CD4-positive, alpha-beta memory T cell (primary cell): Measurements from ENCODE around the gene FNDC1. TPM values are rescaled to one million over a fixed set of nuclear protein-coding genes. Genes with fewer than 3 reads are reported as not detected.
A peak's percentile ranks its signal among the peaks of the same experiment; 100 is the strongest.

Experiments used
- CTCF ChIA-PET: fragments of 350-600 bp; sonication (Branson Sonifier 250); formaldehyde crosslinking; loops from one replicate; lab custom pipeline; 2021; ENCODE audit warnings: inconsistent platforms; ENCODE audit not compliant: partially characterized antibody; lab: Charles Lee
- POLR2A ChIA-PET: fragments of 350-600 bp; sonication (Branson Sonifier 250); formaldehyde crosslinking; loops from one replicate; lab custom pipeline; 2021; ENCODE audit not compliant: partially characterized antibody; lab: Charles Lee
- DNase-seq, 5 donors: peaks; one replicate each; pipeline versions ENCODE4 v3.0.0 to v3.0.0-alpha.2; 2020 to 2022; ENCODE audit warnings: mixed read lengths in 1 of 5
- H3K27ac ChIP-seq: one replicate; pipeline ENCODE4 v1.7.0; 2013; ENCODE audit warnings: low read depth, low read length
- H3K27me3 ChIP-seq: 2 replicates; pipeline ENCODE4 v1.7.0; 2013; ENCODE audit warnings: mild to moderate bottlenecking, low read length, moderate library complexity; ENCODE audit not compliant: insufficient read depth
- H3K36me3 ChIP-seq: 2 replicates; pipeline ENCODE4 v1.7.0; 2013; ENCODE audit warnings: mild to moderate bottlenecking, low read length, moderate library complexity; ENCODE audit not compliant: insufficient read depth
- H3K4me1 ChIP-seq: 2 replicates; pipeline ENCODE4 v1.7.0; 2013; ENCODE audit warnings: mild to moderate bottlenecking, low read length, moderate library complexity; ENCODE audit not compliant: insufficient read depth
- H3K4me3 ChIP-seq, 2 donors: one replicate each; pipeline ENCODE4 v1.7.0; 2013; ENCODE audit warnings: low read length in 2 of 2, mild to moderate bottlenecking in 1 of 2
- H3K9me3 ChIP-seq, 2 donors: one replicate each; pipeline ENCODE4 v1.7.0; 2013; ENCODE audit warnings: low read length in 2 of 2, control low read depth in 1 of 2; ENCODE audit not compliant: control insufficient read depth in 1 of 2
- H3K27ac Mint-ChIP-seq, 7 donors: one replicate each; pipeline ENCODE4 v1.8.0; 2020 to 2021; ENCODE audit warnings: mixed read lengths in 7 of 7, mild to moderate bottlenecking in 6 of 7, inconsistent platforms in 3 of 7, moderate library complexity in 3 of 7
- H3K27me3 Mint-ChIP-seq, 2 donors: one replicate each; pipeline ENCODE4 v1.8.0; 2020 to 2021; ENCODE audit warnings: mixed read lengths in 2 of 2
- H3K36me3 Mint-ChIP-seq, 2 donors: one replicate each; pipeline ENCODE4 v1.8.0; 2020 to 2021; ENCODE audit warnings: mixed read lengths in 2 of 2, inconsistent platforms in 1 of 2, mild to moderate bottlenecking in 1 of 2
- H3K4me1 Mint-ChIP-seq, 4 donors: one replicate each; pipeline ENCODE4 v1.8.0; 2020 to 2021; ENCODE audit warnings: mixed read lengths in 4 of 4, mild to moderate bottlenecking in 1 of 4
- H3K4me3 Mint-ChIP-seq, 8 donors: one replicate each; pipeline ENCODE4 v1.8.0; 2020 to 2021; ENCODE audit warnings: mixed read lengths in 8 of 8, mild to moderate bottlenecking in 7 of 8, moderate library complexity in 6 of 8, inconsistent platforms in 3 of 8
- H3K9me3 Mint-ChIP-seq, 8 donors: one replicate each; pipeline ENCODE4 v1.8.0; 2020 to 2021; ENCODE audit warnings: mixed read lengths in 8 of 8, mild to moderate bottlenecking in 5 of 8, inconsistent platforms in 3 of 8, moderate library complexity in 1 of 8
- intact Hi-C: fragments of 100-400 bp; cut with micrococcal nuclease; formaldehyde crosslinking; loops from one replicate; pipeline ENCODE4 v1.15.1; 2023
- polyA plus RNA-seq, 2 donors: library from polyadenylated mRNA; unstranded; fragments of 300-500 nt; fragmentation: Illumina TruSeq; gene quantifications; one replicate each; pipeline ENCODE4 v1.2.3, GENCODE V29; 2021
- total RNA-seq, 2 experiments: library from RNA; stranded (reverse); gene quantifications; one replicate each; pipeline ENCODE4 v1.2.3, GENCODE V29; 2021

The FNDC1 gene
- total and polyA plus RNA-seq, 4 experiments from 2014 or later, result 0.08 TPM; not detected in 3

DNA sequence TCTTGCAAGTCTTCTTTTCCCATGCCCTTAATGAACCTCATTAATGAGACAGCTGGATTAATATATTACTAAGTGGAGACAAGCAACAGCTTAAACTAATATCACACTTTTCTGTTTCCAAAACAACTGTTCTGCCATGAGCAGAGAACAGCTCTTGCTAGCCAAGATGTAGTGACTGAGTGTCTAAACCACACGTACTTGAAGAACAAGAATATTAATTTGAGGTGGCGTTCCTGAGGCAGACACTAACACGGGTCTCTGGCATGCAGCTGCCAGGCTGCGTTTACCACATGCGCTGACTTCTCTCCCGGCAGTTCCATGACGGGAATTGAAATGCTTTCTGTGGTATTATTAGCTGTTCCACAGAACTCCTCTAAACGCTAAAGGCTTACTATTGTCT, 80.6 kb downstream of the FNDC1 start:
- H3K36me3 Mint-ChIP-seq, result no peaks in the 10 kb centered on the region
- Histone ChIP-seq H3K9me3 (no peaks in the 10 kb centered on the region), H3K36me3 (no peaks in the 10 kb centered on the region), H3K27ac (no peak overlapping the region), H3K27me3 (no peaks in the 10 kb centered on the region), H3K4me3 (no peak overlapping the region), H3K4me1 (no peaks in the 10 kb centered on the region)
- H3K4me3 Mint-ChIP-seq, result no peak overlapping the region
- H3K4me1 Mint-ChIP-seq, result peaks cover 0 to 5% (median 2%) of the 10 kb centered on the region in 4 donors
- H3K27me3 Mint-ChIP-seq, result peaks cover 13 to 20% of the 10 kb centered on the region in 2 donors
- H3K27ac Mint-ChIP-seq, result no peak overlapping the region
- ChIA-PET POLR2A (no interaction called here), CTCF (interaction anchor here (1.3 to 5.1 kb wide), 2 partner anchors 11 to 102 kb away, joined by 3 to 40 read pairs; no protein-coding TSS in a partner anchor)
- DNase-seq, result no peak
- intact Hi-C loops, result loop anchor here (5.0 kb wide), 1 partner anchor 403 kb away; no protein-coding TSS in a partner anchor
- peaks cover 0 to 3% (median 0%) of the 10 kb centered on the region in 8 donors for H3K9me3 Mint-ChIP-seq

DNA sequence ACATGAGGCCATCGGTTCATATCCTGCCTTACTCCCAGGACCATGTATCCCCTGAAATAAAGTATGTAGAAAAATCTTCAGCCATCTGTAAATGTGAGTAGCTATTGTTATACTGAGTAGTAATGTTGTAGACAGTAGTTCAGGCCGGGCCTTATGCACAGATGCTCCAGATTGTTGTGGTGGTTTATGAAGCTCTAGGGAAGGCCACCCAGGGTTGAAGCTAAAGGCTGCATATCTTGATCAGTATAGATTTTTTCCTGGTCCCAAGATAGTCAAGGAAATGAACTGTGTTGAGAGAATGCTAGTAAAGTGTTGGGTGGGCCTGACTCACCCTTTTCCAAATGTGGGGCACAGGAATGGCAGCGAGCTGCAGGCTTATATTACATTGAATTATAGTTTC, 81.4 kb downstream of the FNDC1 start:
- POLR2A ChIA-PET, result no interaction called here

DNA sequence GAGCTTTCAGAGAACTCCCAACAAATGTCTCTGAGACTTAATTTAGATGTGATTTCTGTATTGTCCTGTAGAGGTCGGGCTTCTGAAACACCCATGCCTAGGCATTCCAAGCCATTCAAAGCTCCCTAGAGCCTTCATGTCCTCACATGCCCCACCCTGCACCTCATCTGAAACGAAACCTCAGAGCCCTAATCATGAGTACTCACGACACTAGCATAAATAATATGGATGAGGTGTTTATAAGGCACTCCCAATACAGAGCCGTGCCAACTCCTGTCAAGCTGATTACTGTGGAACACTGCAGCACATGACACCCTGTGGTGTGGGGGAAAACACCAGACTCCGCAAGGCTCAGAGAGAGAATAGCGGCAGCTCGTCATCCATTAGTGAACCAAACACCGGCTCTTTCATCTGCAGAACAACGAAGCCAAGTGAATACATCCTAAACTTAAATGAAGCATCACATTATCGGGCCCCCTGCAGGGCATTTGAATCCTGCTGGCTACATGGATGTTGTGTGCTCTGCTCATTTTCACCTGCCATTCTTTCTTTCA, 83.8 kb downstream of the FNDC1 start:
- H3K27ac ChIP-seq, result no peak overlapping the region
- H3K27me3 Mint-ChIP-seq, result peaks cover 13 to 26% of the 10 kb centered on the region in 2 donors
- H3K4me1 Mint-ChIP-seq, result peaks cover 0 to 5% (median 2%) of the 10 kb centered on the region in 4 donors
- H3K4me3 ChIP-seq, result no peak overlapping the region
- peak in 3 of 5 donors; percentile 3 to 18 (median 7) for DNase-seq
- H3K27me3 ChIP-seq, result no peaks in the 10 kb centered on the region
- H3K36me3 ChIP-seq, result no peaks in the 10 kb centered on the region
- H3K9me3 ChIP-seq, result no peaks in the 10 kb centered on the region
- intact Hi-C loops, result loop anchor here (5.0 kb wide), 1 partner anchor 399 kb away; no protein-coding TSS in a partner anchor
- H3K4me1 ChIP-seq, result no peaks in the 10 kb centered on the region
- H3K36me3 Mint-ChIP-seq, result no peaks in the 10 kb centered on the region
- H3K9me3 Mint-ChIP-seq, result no peaks in the 10 kb centered on the region
- CTCF ChIA-PET, result interaction anchor here (0.8 to 5.1 kb wide), 11 partner anchors 9 to 691 kb away, joined by 3 to 40 read pairs (median 4); no protein-coding TSS in a partner anchor
- no peak overlapping the region for H3K27ac Mint-ChIP-seq
- no peak overlapping the region for H3K4me3 Mint-ChIP-seq
- POLR2A ChIA-PET, result no interaction called here

More for the DNA sequence above, 81.4 kb downstream of the FNDC1 start:
- no peak overlapping the region for H3K27ac ChIP-seq
- no peaks in the 10 kb centered on the region for H3K27me3 ChIP-seq
- DNase-seq, result no peak
- Mint-ChIP-seq H3K27me3 (peaks cover 14 to 22% of the 10 kb centered on the region in 2 donors), H3K4me3 (no peak overlapping the region), H3K27ac (no peak overlapping the region), H3K9me3 (no peaks in the 10 kb centered on the region), H3K4me1 (peaks cover 0 to 5% (median 2%) of the 10 kb centered on the region in 4 donors), H3K36me3 (no peaks in the 10 kb centered on the region)
- CTCF ChIA-PET, result interaction anchor here (0.7 to 5.1 kb wide), 4 partner anchors 8 to 38 kb away, joined by 3 to 40 read pairs (median 4); no protein-coding TSS in a partner anchor
- no peak overlapping the region for H3K4me3 ChIP-seq
- H3K4me1 ChIP-seq, result no peaks in the 10 kb centered on the region
- intact Hi-C loops, result loop anchor here (5.0 kb wide), 1 partner anchor 402 kb away; no protein-coding TSS in a partner anchor
- no peaks in the 10 kb centered on the region for H3K36me3 ChIP-seq
- no peaks in the 10 kb centered on the region for H3K9me3 ChIP-seq

DNA sequence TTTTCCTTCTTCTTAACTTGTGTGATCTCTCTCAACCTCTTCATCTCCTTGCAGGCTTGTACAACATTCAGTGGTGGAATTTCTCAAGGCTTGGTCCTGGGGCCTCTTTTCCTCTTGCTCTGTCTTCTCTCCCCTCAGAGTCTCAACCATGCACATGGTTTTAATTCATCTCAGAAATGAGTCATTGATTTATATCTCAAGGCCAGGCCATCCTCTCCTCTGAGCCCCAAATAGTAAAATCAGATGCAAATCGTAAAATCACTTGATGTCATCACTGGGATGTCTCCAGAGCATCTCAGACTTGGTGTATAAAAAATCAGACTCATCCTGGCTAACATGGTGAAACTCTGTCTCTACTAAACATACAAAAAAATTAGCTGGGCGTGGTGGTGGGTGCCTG, 85.0 kb downstream of the FNDC1 start:
- H3K36me3 Mint-ChIP-seq, result no peaks in the 10 kb centered on the region
- ChIA-PET CTCF (interaction anchor here (4.3 kb wide), 1 partner anchor 401 kb away, joined by 23 read pairs; no protein-coding TSS in a partner anchor), POLR2A (no interaction called here)
- no peak overlapping the region for H3K4me3 ChIP-seq
- H3K27me3 Mint-ChIP-seq, result peaks cover 13 to 25% of the 10 kb centered on the region in 2 donors
- peaks cover 0 to 5% (median 2%) of the 10 kb centered on the region in 4 donors for H3K4me1 Mint-ChIP-seq
- H3K36me3 ChIP-seq, result no peaks in the 10 kb centered on the region
- no peak overlapping the region for H3K4me3 Mint-ChIP-seq
- intact Hi-C loops, result loop anchor here (5.0 kb wide), 1 partner anchor 398 kb away; no protein-coding TSS in a partner anchor
- no peaks in the 10 kb centered on the region for H3K4me1 ChIP-seq
- H3K9me3 ChIP-seq, result no peaks in the 10 kb centered on the region
- no peak overlapping the region for H3K27ac Mint-ChIP-seq
- H3K27me3 ChIP-seq, result no peaks in the 10 kb centered on the region
- H3K27ac ChIP-seq, result no peak overlapping the region
- DNase-seq, result no peak
- H3K9me3 Mint-ChIP-seq, result no peaks in the 10 kb centered on the region

DNA sequence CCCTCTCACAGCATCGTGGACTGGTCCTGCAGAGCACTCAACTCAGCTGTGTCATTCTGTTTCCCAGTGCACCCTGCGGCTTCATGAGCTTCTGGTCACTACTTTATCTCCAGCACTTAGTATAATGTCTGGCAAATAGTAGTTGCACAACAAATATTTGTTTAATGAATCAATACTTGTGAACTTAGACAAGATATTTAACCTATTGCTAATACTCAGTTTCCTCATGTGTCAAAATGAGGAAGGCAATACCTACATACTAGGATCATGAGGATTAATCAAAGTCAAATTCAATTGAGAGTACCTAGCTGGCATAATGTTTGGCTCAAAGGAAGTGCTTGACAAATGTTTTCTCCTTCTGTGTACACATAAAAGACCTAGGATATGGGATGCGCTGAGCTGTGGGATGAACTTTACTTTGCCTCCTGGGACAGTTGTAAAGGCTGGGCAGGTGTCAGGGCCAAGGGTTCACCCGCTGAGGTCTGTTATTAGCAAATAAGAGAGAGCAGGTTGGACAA, 86.3 kb downstream of the FNDC1 start:
- Histone ChIP-seq H3K27ac (no peak overlapping the region), H3K36me3 (no peaks in the 10 kb centered on the region), H3K4me1 (no peaks in the 10 kb centered on the region), H3K9me3 (no peaks in the 10 kb centered on the region), H3K4me3 (no peak overlapping the region), H3K27me3 (no peaks in the 10 kb centered on the region)
- no peak overlapping the region for H3K27ac Mint-ChIP-seq
- peaks cover 12 to 26% of the 10 kb centered on the region in 2 donors for H3K27me3 Mint-ChIP-seq
- H3K9me3 Mint-ChIP-seq, result no peaks in the 10 kb centered on the region
- no peaks in the 10 kb centered on the region for H3K36me3 Mint-ChIP-seq
- no peak overlapping the region for H3K4me3 Mint-ChIP-seq
- ChIA-PET CTCF (interaction anchor here (0.8 to 4.3 kb wide), 3 partner anchors 400 to 1278 kb away, joined by 3 to 23 read pairs (median 3); no protein-coding TSS in a partner anchor), POLR2A (no interaction called here)
- peaks cover 0 to 5% (median 2%) of the 10 kb centered on the region in 4 donors for H3K4me1 Mint-ChIP-seq
- DNase-seq, result no peak
- intact Hi-C loops, result no loop called here

DNA sequence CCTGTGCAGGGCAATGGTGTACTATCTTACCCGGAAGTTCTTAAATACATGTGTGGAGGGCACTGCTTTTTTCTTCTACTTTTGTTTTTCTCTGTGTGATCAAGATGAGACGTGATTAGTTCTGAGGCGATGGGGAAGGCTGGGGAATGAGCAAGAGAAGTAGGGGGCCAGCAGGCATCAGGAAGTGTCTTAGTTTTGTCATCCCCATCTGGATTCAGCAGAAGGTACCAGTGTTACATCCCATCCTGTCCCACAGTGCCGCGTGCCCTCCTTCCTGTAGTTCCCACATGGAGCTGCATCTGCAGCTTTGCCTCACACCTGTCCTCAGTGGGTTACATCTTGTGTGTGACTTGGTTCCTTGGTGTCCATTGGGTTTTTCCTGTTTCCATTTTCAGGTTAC, 86.9 kb downstream of the FNDC1 start:
- H3K4me1 ChIP-seq, result no peaks in the 10 kb centered on the region

DNA sequence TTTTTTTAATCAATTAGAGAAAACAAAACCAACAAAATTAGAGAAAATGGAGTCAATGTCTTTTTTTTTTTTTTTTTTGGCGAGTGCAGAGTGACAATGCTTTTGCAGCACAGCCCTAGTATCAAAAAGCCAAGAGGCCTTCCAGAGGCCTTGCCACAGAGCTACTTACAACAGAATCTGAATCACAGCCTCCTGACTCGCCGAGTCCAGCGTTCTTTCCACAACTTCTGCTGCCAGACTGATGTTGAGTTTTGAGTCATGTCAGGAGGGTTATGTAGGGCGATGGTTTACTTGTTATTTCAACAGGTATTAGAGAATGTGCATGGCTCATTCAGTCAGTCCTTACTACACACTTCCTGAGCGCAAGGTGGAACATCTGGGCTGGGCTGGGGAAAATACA, 88.6 kb downstream of the FNDC1 start:
- H3K27me3 ChIP-seq, result no peaks in the 10 kb centered on the region
- intact Hi-C loops, result no loop called here
- Mint-ChIP-seq H3K27me3 (peaks cover 6 to 16% of the 10 kb centered on the region in 2 donors), H3K36me3 (no peaks in the 10 kb centered on the region), H3K27ac (no peak overlapping the region), H3K9me3 (no peaks in the 10 kb centered on the region), H3K4me1 (peaks cover 0 to 5% (median 2%) of the 10 kb centered on the region in 4 donors), H3K4me3 (no peak overlapping the region)
- no peak overlapping the region for H3K27ac ChIP-seq
- CTCF ChIA-PET, result no interaction called here
- H3K36me3 ChIP-seq, result no peaks in the 10 kb centered on the region
- H3K4me1 ChIP-seq, result no peaks in the 10 kb centered on the region
- no peak overlapping the region for H3K4me3 ChIP-seq
- no peaks in the 10 kb centered on the region for H3K9me3 ChIP-seq
- DNase-seq, result no peak
- POLR2A ChIA-PET, result no interaction called here

More for the DNA sequence above, 86.9 kb downstream of the FNDC1 start:
- no peak overlapping the region for H3K27ac ChIP-seq
- Mint-ChIP-seq H3K9me3 (no peaks in the 10 kb centered on the region), H3K4me1 (peaks cover 0 to 5% (median 2%) of the 10 kb centered on the region in 4 donors), H3K4me3 (no peak overlapping the region), H3K27me3 (peaks cover 10 to 26% of the 10 kb centered on the region in 2 donors), H3K27ac (peak overlapping the region in 1 of 7 donors; percentile 49), H3K36me3 (no peaks in the 10 kb centered on the region)
- intact Hi-C loops, result no loop called here
- H3K27me3 ChIP-seq, result no peaks in the 10 kb centered on the region
- POLR2A ChIA-PET, result no interaction called here
- DNase-seq, result no peak
- H3K4me3 ChIP-seq, result no peak overlapping the region
- H3K9me3 ChIP-seq, result no peaks in the 10 kb centered on the region
- CTCF ChIA-PET, result interaction anchor here (4.3 kb wide), 1 partner anchor 399 kb away, joined by 23 read pairs; no protein-coding TSS in a partner anchor
- no peaks in the 10 kb centered on the region for H3K36me3 ChIP-seq
